H9 (cell line): ENCODE results near the gene ARMC5. TPM values are rescaled to one million over a fixed set of nuclear protein-coding genes. Genes with fewer than 3 reads are reported as not detected.

ENCODE experiments used
- DNase-seq: peaks from one replicate; pipeline ENCODE4 v3.0.0-alpha.2; 2017
- H2AFZ ChIP-seq: one replicate; pipeline ENCODE4 v1.6.1; 2013; ENCODE audit warnings: mild to moderate bottlenecking, low read length, control low read depth, moderate library complexity
- H2AK5ac ChIP-seq: 2 replicates; pipeline ENCODE4 v1.6.1; 2013; ENCODE audit warnings: low read length, control low read depth, mixed read lengths; ENCODE audit not compliant: insufficient read length
- H2BK120ac ChIP-seq: one replicate; pipeline ENCODE4 v1.6.1; 2013; ENCODE audit warnings: low read depth, mild to moderate bottlenecking, low read length, control low read depth, inconsistent platforms; ENCODE audit not compliant: poor library complexity, severe bottlenecking
- H2BK12ac ChIP-seq: 2 replicates; pipeline ENCODE4 v1.6.1; 2013; ENCODE audit warnings: low read length, control low read depth, mixed read lengths, low read depth; ENCODE audit not compliant: insufficient read length
- H2BK15ac ChIP-seq: 2 replicates; pipeline ENCODE4 v1.6.1; 2013; ENCODE audit warnings: low read depth, low read length, control low read depth
- H2BK20ac ChIP-seq: one replicate; pipeline ENCODE4 v1.6.1; 2013; ENCODE audit warnings: low read depth, mild to moderate bottlenecking, low read length, control low read depth, inconsistent platforms; ENCODE audit not compliant: poor library complexity, severe bottlenecking
- H2BK5ac ChIP-seq: 2 replicates; pipeline ENCODE4 v1.6.1; 2013; ENCODE audit warnings: low read length, control low read depth, mixed read lengths; ENCODE audit not compliant: insufficient read length
- H3K14ac ChIP-seq: 2 replicates; pipeline ENCODE4 v1.6.1; 2013; ENCODE audit warnings: low read length, control low read depth; ENCODE audit not compliant: insufficient read depth
- H3K18ac ChIP-seq: 2 replicates; pipeline ENCODE4 v1.6.1; 2013; ENCODE audit warnings: low read depth, mild to moderate bottlenecking, mixed read lengths, low read length, control low read depth; ENCODE audit not compliant: insufficient read length
- H3K23ac ChIP-seq: 2 replicates; pipeline ENCODE4 v1.6.1; 2013; ENCODE audit warnings: low read length, control low read depth, mixed read lengths, low read depth; ENCODE audit not compliant: insufficient read length
- H3K23me2 ChIP-seq: 2 replicates; pipeline ENCODE4 v1.6.1; 2013; ENCODE audit warnings: low read depth, mild to moderate bottlenecking, mixed read lengths, low read length, control low read depth; ENCODE audit not compliant: insufficient read length, poor library complexity, severe bottlenecking
- H3K27ac ChIP-seq: 2 replicates; pipeline ENCODE4 v1.5.1; 2013; ENCODE audit warnings: low read length, control low read depth, mixed read lengths, low read depth; ENCODE audit not compliant: insufficient read length
- H3K27me3 ChIP-seq: 2 replicates; pipeline ENCODE4 v1.6.1; 2013; ENCODE audit warnings: low read length, control low read depth, inconsistent platforms; ENCODE audit not compliant: insufficient read depth
- H3K4ac ChIP-seq: 2 replicates; pipeline ENCODE4 v1.6.1; 2013; ENCODE audit warnings: low read depth, mild to moderate bottlenecking, control low read depth, inconsistent platforms, low read length, moderate library complexity
- H3K4me1 ChIP-seq: 2 replicates; pipeline ENCODE4 v1.6.1; 2013; ENCODE audit warnings: low read length, control low read depth, inconsistent platforms; ENCODE audit not compliant: insufficient read depth
- H3K4me2 ChIP-seq: 2 replicates; pipeline ENCODE4 v1.6.1; 2013; ENCODE audit warnings: low read length, control low read depth, mixed read lengths; ENCODE audit not compliant: insufficient read length, insufficient read depth
- H3K56ac ChIP-seq: 2 replicates; pipeline ENCODE4 v1.6.1; 2013; ENCODE audit warnings: low read depth, mild to moderate bottlenecking, mixed read lengths, low read length, control low read depth; ENCODE audit not compliant: insufficient read length
- H3K79me1 ChIP-seq: 2 replicates; pipeline ENCODE4 v1.6.1; 2013; ENCODE audit warnings: low read depth, mild to moderate bottlenecking, moderate library complexity, low read length, control low read depth, inconsistent platforms; ENCODE audit not compliant: insufficient read depth, poor library complexity, severe bottlenecking
- H3K79me2 ChIP-seq: 2 replicates; pipeline ENCODE4 v1.6.1; 2013; ENCODE audit warnings: low read length, control low read depth, inconsistent platforms; ENCODE audit not compliant: insufficient read depth
- H3K9ac ChIP-seq: 2 replicates; pipeline ENCODE4 v1.6.1; 2013; ENCODE audit warnings: low read length, control low read depth, mixed read lengths; ENCODE audit not compliant: insufficient read length; ENCODE audit errors: extremely low read depth
- H3K9me3 ChIP-seq: one replicate; pipeline ENCODE4 v1.6.1; 2013; ENCODE audit warnings: low read depth, low read length, inconsistent platforms; ENCODE audit not compliant: control insufficient read depth
- H3T11ph ChIP-seq: one replicate; pipeline ENCODE4 v1.6.1; 2013; ENCODE audit warnings: mild to moderate bottlenecking, low read length, control low read depth, inconsistent platforms
- H4K20me1 ChIP-seq: one replicate; pipeline ENCODE4 v1.6.1; 2013; ENCODE audit not compliant: control insufficient read depth, insufficient read length, insufficient read depth
- H4K5ac ChIP-seq: 2 replicates; pipeline ENCODE4 v1.6.1; 2013; ENCODE audit warnings: low read depth, mild to moderate bottlenecking, mixed read lengths, low read length, control low read depth; ENCODE audit not compliant: insufficient read length
- H4K8ac ChIP-seq: replicated peaks from 2 replicates; pipeline ENCODE4 v1.6.1; 2013; ENCODE audit warnings: low read length, control low read depth, mixed read lengths, low read depth; ENCODE audit not compliant: insufficient read length
- H4K91ac ChIP-seq: 2 replicates; pipeline ENCODE4 v1.6.1; 2013; ENCODE audit warnings: low read depth, mild to moderate bottlenecking, moderate library complexity, mixed read lengths, low read length, control low read depth; ENCODE audit not compliant: insufficient read length
- H3K27ac Mint-ChIP-seq, 3 experiments: 2 replicates in 2 of 3; 3 replicates in 1 of 3; pipeline ENCODE4 v1.8.0; 2020 to 2021; ENCODE audit warnings: mixed read lengths in 3 of 3, mild to moderate bottlenecking in 1 of 3, moderate library complexity in 1 of 3
- H3K27me3 Mint-ChIP-seq: 2 replicates; pipeline ENCODE4 v1.8.0; 2021; ENCODE audit warnings: low read depth, mild to moderate bottlenecking, moderate library complexity, mixed read lengths
- H3K36me3 Mint-ChIP-seq, 3 experiments: 2 replicates in 2 of 3; 3 replicates in 1 of 3; pipeline ENCODE4 v1.8.0; 2020 to 2021; ENCODE audit warnings: low read depth in 3 of 3, mixed read lengths in 3 of 3; ENCODE audit not compliant: insufficient read depth in 1 of 3
- H3K4me1 Mint-ChIP-seq, 2 experiments: 2 replicates each; pipeline ENCODE4 v1.8.0; 2020; ENCODE audit warnings: mixed read lengths in 2 of 2
- H3K4me3 Mint-ChIP-seq, 2 experiments: 2 replicates in 1 of 2; 3 replicates in 1 of 2; pipeline ENCODE4 v1.8.0; 2020 to 2021; ENCODE audit warnings: mild to moderate bottlenecking in 2 of 2, mixed read lengths in 2 of 2, moderate library complexity in 1 of 2
- H3K9me3 Mint-ChIP-seq, 2 experiments: 2 replicates in 1 of 2; 3 replicates in 1 of 2; pipeline ENCODE4 v1.8.0; 2020; ENCODE audit warnings: mild to moderate bottlenecking in 2 of 2, mixed read lengths in 2 of 2, moderate library complexity in 1 of 2
- WGBS: extraction: QIAGEN DNeasy Blood & Tissue Kit; methylation state at CpG from one replicate; pipeline ENCODE4 v1.1.7; 2013; ENCODE audit warnings: missing lambda C conversion rate, low lambda C conversion rate, mixed read lengths; ENCODE audit not compliant: insufficient read length; ENCODE audit errors: extremely low coverage; 5-methylcytosine and 5-hydroxymethylcytosine counted together
- total RNA-seq: library from RNA; stranded (reverse); gene quantifications from 2 replicates; pipeline ENCODE4 v1.2.1, GENCODE V29; 2021
- TF ChIP-seq, protein P1 (sequence below): fragments of 200-600 bp; sonication (generic); conservative IDR thresholded peaks from 3 replicates; pipeline ENCODE4 v1.8.0; 2021; ENCODE audit warnings: antibody characterized with exemption, mild to moderate bottlenecking

The ARMC5 gene
- total RNA-seq, 1 experiment from 2014 or later: 18.7 TPM

DNA sequence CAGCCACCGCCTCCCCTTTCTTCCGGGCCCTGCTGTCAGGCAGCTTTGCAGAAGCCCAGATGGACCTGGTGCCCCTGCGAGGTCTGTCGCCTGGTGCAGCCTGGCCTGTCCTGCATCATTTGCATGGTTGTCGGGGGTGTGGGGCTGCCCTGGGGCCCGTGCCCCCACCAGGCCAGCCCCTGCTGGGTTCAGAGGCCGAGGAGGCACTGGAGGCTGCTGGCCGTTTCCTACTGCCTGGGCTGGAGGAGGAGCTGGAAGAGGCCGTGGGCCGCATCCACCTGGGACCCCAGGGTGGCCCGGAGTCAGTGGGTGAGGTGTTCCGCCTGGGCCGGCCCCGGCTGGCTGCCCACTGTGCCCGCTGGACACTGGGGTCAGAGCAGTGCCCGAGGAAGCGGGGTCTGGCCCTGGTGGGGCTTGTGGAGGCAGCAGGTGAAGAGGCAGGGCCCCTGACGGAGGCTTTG is 7.1 kb downstream of the ARMC5 start:
- H4K91ac ChIP-seq: no peak overlapping the region
- no peak overlapping the region for H2BK20ac ChIP-seq
- H3K27ac ChIP-seq: no peak overlapping the region
- no peak overlapping the region for H2AK5ac ChIP-seq
- H3K4me2 ChIP-seq: no peak overlapping the region
- Mint-ChIP-seq H3K27me3 (peaks cover 7% of the 10 kb centered on the region), H3K9me3 (peaks cover 0 to 2% of the 10 kb centered on the region in 2 experiments; a peak in 1 of 5 replicates), H3K4me1 (peaks cover 5% of the 10 kb centered on the region in 2 experiments), H3K27ac (no peak overlapping the region; a peak in 1 of 7 replicates), H3K4me3 (no peak overlapping the region), H3K36me3 (peaks cover 3 to 34% (median 29%) of the 10 kb centered on the region in 3 experiments)
- H3K23ac ChIP-seq: no peak overlapping the region
- H3K9ac ChIP-seq: no peak overlapping the region
- WGBS: no CpG with 5 or more reads among the region's 18 CpGs
- no peak overlapping the region for H2BK120ac ChIP-seq
- no peak overlapping the region for H2BK5ac ChIP-seq
- no peak overlapping the region for H3K14ac ChIP-seq
- DNase-seq: no peak
- no peaks in the 10 kb centered on the region for H3K79me2 ChIP-seq
- no peak overlapping the region for H4K5ac ChIP-seq
- TF ChIP-seq, protein P1, sequence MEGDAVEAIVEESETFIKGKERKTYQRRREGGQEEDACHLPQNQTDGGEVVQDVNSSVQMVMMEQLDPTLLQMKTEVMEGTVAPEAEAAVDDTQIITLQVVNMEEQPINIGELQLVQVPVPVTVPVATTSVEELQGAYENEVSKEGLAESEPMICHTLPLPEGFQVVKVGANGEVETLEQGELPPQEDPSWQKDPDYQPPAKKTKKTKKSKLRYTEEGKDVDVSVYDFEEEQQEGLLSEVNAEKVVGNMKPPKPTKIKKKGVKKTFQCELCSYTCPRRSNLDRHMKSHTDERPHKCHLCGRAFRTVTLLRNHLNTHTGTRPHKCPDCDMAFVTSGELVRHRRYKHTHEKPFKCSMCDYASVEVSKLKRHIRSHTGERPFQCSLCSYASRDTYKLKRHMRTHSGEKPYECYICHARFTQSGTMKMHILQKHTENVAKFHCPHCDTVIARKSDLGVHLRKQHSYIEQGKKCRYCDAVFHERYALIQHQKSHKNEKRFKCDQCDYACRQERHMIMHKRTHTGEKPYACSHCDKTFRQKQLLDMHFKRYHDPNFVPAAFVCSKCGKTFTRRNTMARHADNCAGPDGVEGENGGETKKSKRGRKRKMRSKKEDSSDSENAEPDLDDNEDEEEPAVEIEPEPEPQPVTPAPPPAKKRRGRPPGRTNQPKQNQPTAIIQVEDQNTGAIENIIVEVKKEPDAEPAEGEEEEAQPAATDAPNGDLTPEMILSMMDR: no peak
- no peak overlapping the region for H3T11ph ChIP-seq
- no peak overlapping the region for H4K8ac ChIP-seq
- no peak overlapping the region for H2BK15ac ChIP-seq
- H2BK12ac ChIP-seq: no peak overlapping the region
- no peak overlapping the region for H3K56ac ChIP-seq
- H3K23me2 ChIP-seq: no peaks in the 10 kb centered on the region
- no peaks in the 10 kb centered on the region for H3K79me1 ChIP-seq
- H2AFZ ChIP-seq: no peak overlapping the region
- no peaks in the 10 kb centered on the region for H3K27me3 ChIP-seq
- H4K20me1 ChIP-seq: no peaks in the 10 kb centered on the region
- H3K4me1 ChIP-seq: peaks cover 3% of the 10 kb centered on the region; the same call in 1 of the 2 replicates
- no peak overlapping the region for H3K18ac ChIP-seq
- H3K4ac ChIP-seq: no peak overlapping the region
- H3K9me3 ChIP-seq: no peaks in the 10 kb centered on the region
